Stimulated activated CD4-positive, alpha-beta T cell treated with anti-CD3 and anti-CD28 coated beads, Interleukin-2, amount 100 ng/mL, for 4 hours (primary cell): Measurements from ENCODE around the gene KMT2B.
"Not testable (repeated sequence)": the region's sequence is repeated elsewhere in the genome, so short reads cannot be mapped to it uniquely, and the experiment has no call there.

ENCODE experiments used
- DNase-seq: peaks from one replicate; pipeline ENCODE4 v3.0.0-alpha.2; 2020; ENCODE audit warnings: low read depth

Gene KMT2B

GRCh38 chr19:35756377-35757230 lies 38.8 kb downstream of the KMT2B start, which contains the start of gene HSPB6:
TSS of gene HSPB6 (minus strand) at chr19:35757029. CDS start at chr19:35757008, 21 bp downstream.
- no peak for DNase-seq

GRCh38 chr19:35757231-35757748 lies 39.5 kb downstream of the KMT2B start:
- DNase-seq: no peak

GRCh38 chr19:35757749-35758608 lies 40.2 kb downstream of the KMT2B start, which contains the start of gene PROSER3:
TSS of gene PROSER3 (plus strand) at chr19:35758176. CDS start at chr19:35758216, 40 bp downstream.
- DNase-seq: peak; percentile 98

GRCh38 chr19:35759697-35760096 lies 41.9 kb downstream of the KMT2B start:
- DNase-seq: no peak

- no peak for DNase-seq
Observed at GRCh38 chr19:35760711-35761349, 43.0 kb downstream of the KMT2B start.

- no peak for DNase-seq
Observed at GRCh38 chr19:35764432-35765315, 46.9 kb downstream of the KMT2B start.

GRCh38 chr19:35766571-35767104 lies 48.8 kb downstream of the KMT2B start:
- DNase-seq: no peak

GRCh38 chr19:35767288-35768081 lies 49.7 kb downstream of the KMT2B start:
- DNase-seq: no peak

- no peak for DNase-seq
Observed at GRCh38 chr19:35768082-35768421, 50.2 kb downstream of the KMT2B start.

- not testable (repeated sequence) for DNase-seq
Observed at GRCh38 chr19:35772362-35772761, 54.6 kb downstream of the KMT2B start.

- no peak for DNase-seq
Observed at GRCh38 chr19:35773020-35773806, 55.4 kb downstream of the KMT2B start.

- no peak for DNase-seq
Observed at GRCh38 chr19:35774274-35775045, 56.7 kb downstream of the KMT2B start.

GRCh38 chr19:35775046-35775297 lies 57.2 kb downstream of the KMT2B start:
- no peak for DNase-seq

GRCh38 chr19:35775298-35776101 lies 57.7 kb downstream of the KMT2B start, which contains the start of gene ARHGAP33:
TSS of gene ARHGAP33 (plus strand) at chr19:35775564. CDS start at chr19:35775659, 95 bp downstream.
- DNase-seq: peak; percentile 98

GRCh38 chr19:35776102-35776788 lies 58.4 kb downstream of the KMT2B start:
- no peak for DNase-seq

GRCh38 chr19:35777086-35777841 lies 59.5 kb downstream of the KMT2B start:
- no peak for DNase-seq
